OCI-LY3 (cell line): Measurements from ENCODE around the gene AP3S1.

Experiments
- H2AFZ ChIP-seq: fragments of 200-600, 300-600 bp; shearing (Covaris generic); 2 replicates; pipeline ENCODE4 v1.6.0; 2014; ENCODE audit warnings: antibody characterized with exemption, low read depth, low read length
- H3K27ac ChIP-seq: fragments of 200-600, 300-600 bp; sonication (generic); 2 replicates; pipeline ENCODE4 v1.5.1; 2014; ENCODE audit warnings: mild to moderate bottlenecking, low read length, moderate library complexity, mixed read lengths
- H3K27me3 ChIP-seq: fragments of 200-600, 300-600 bp; sonication (generic); 2 replicates; pipeline ENCODE4 v1.6.1; 2014; ENCODE audit warnings: low read depth, low read length, mixed read lengths
- H3K36me3 ChIP-seq: fragments of 200-600, 300-600 bp; sonication (generic); replicated peaks from 2 replicates; pipeline ENCODE3; 2014; ENCODE audit warnings: low read depth, low read length, mixed read lengths
- H3K4me1 ChIP-seq: fragments of 300-600, 200-600 bp; sonication (generic); 2 replicates; pipeline ENCODE4 v1.6.1; 2014; ENCODE audit warnings: low read length, mixed read lengths
- H3K4me2 ChIP-seq: fragments of 200-600, 300-600 bp; sonication (generic); 2 replicates; pipeline ENCODE4 v1.6.1; 2014; ENCODE audit warnings: low read length, mixed read lengths
- H3K4me3 ChIP-seq: fragments of 300-600, 200-600 bp; sonication (generic); 2 replicates; pipeline ENCODE4 v1.5.1; 2014; ENCODE audit warnings: antibody characterized with exemption, mild to moderate bottlenecking, low read length, moderate library complexity
- H3K79me2 ChIP-seq: fragments of 300-600, 200-600 bp; shearing (Covaris generic); 2 replicates; pipeline ENCODE4 v1.6.1; 2014; ENCODE audit warnings: mild to moderate bottlenecking, low read length, mixed read lengths
- H3K9ac ChIP-seq: fragments of 300-600, 200-600 bp; shearing (Covaris generic); 2 replicates; pipeline ENCODE4 v1.6.0; 2014; ENCODE audit warnings: mild to moderate bottlenecking, low read length, moderate library complexity
- H3K9me3 ChIP-seq: fragments of 200-600, 300-600 bp; shearing (Covaris generic); 2 replicates; pipeline ENCODE4 v1.6.1; 2014; ENCODE audit warnings: low read length, mixed read lengths; ENCODE audit not compliant: insufficient read depth
- H4K20me1 ChIP-seq: fragments of 200-600, 300-600 bp; sonication (generic); 2 replicates; pipeline ENCODE4 v1.6.1; 2016; ENCODE audit warnings: low read length, mixed read lengths; ENCODE audit not compliant: insufficient read depth
- EZH2phosphoT487 ChIP-seq: fragments of 200-600 bp; shearing (Covaris generic); IDR thresholded peaks from 2 replicates; pipeline ENCODE4 v1.6.1; 2018; ENCODE audit warnings: antibody characterized with exemption, mixed run types, low read depth
- TF ChIP-seq, protein P1 (sequence below): fragments of 200-600, 300-600 bp; sonication (generic); IDR thresholded peaks from 2 replicates; pipeline ENCODE4 v1.5.1; 2014; ENCODE audit warnings: antibody characterized with exemption, low read length, low read depth

AP3S1 gene

DNA sequence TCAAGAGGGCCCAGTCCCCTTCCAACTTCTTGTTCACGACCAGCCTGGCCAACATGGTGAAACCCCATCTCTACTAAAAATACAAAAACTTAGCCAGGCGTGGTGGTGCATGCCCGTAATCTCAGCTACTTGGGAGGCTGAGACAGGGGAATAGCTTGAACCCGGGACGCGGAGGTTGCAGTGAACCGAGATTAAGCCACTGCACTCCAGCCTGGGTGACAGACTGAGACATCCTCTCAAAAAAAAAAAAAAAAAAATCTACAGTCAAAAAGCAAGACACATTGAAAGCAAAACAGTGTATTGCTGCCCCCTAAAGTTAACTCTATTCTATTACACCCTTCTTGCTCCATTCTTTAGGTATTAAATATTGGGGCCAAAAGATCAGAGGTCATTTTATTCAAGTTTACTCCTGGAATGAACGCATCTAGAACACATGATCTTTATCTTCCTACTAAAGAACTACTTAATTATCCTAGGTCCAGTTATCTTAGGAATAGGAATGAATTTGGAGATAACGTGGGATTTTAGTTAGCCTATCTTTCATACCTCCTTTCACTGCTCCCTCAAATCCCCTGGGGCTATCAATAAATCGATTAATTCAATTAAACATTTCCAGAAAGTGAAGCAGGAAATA is 2.7 kb upstream of the AP3S1 start:
- Histone ChIP-seq H3K9me3 (no peaks in the 10 kb centered on the region), H3K27ac (no peak overlapping the region), H3K36me3 (peaks cover 26% of the 10 kb centered on the region), H3K4me2 (peak overlapping the region; percentile 37; the same call in 1 of the 2 replicates), H3K79me2 (peaks cover 54% of the 10 kb centered on the region), H3K4me1 (peaks cover 28% of the 10 kb centered on the region), H3K9ac (no peak overlapping the region), H4K20me1 (peaks cover 29% of the 10 kb centered on the region), H3K27me3 (no peaks in the 10 kb centered on the region), H3K4me3 (no peak overlapping the region), H2AFZ (no peak overlapping the region)
- no peak for TF ChIP-seq EZH2phosphoT487
- TF ChIP-seq, protein P1, sequence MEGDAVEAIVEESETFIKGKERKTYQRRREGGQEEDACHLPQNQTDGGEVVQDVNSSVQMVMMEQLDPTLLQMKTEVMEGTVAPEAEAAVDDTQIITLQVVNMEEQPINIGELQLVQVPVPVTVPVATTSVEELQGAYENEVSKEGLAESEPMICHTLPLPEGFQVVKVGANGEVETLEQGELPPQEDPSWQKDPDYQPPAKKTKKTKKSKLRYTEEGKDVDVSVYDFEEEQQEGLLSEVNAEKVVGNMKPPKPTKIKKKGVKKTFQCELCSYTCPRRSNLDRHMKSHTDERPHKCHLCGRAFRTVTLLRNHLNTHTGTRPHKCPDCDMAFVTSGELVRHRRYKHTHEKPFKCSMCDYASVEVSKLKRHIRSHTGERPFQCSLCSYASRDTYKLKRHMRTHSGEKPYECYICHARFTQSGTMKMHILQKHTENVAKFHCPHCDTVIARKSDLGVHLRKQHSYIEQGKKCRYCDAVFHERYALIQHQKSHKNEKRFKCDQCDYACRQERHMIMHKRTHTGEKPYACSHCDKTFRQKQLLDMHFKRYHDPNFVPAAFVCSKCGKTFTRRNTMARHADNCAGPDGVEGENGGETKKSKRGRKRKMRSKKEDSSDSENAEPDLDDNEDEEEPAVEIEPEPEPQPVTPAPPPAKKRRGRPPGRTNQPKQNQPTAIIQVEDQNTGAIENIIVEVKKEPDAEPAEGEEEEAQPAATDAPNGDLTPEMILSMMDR = peak; percentile 49

DNA sequence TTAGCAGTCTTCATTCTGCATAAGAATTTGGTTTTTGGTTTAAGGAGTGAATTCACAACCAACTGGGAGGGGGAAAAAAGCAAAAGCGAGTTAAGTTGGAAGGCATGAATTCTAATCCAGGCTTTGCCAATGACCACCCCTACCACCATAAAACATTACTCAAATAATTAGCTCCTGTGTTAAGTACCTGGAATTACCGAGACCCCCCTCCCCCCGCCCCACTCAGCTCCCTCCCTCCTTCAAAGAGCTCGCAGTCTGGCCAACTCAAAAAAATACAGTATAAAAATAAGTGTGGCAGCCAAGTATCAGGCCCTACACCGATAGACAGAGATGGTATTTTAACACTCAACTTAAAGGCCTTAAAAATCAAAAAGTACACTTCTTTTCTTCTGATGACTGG is 862 bp upstream of the AP3S1 start:
- H3K4me3 ChIP-seq = peak overlapping the region; percentile 95
- H3K27me3 ChIP-seq = no peaks in the 10 kb centered on the region
- H3K9ac ChIP-seq = peak overlapping the region; percentile 91
- H3K9me3 ChIP-seq = no peaks in the 10 kb centered on the region
- H3K4me2 ChIP-seq = peak overlapping the region; percentile 85
- H3K27ac ChIP-seq = peak overlapping the region; percentile 75
- peaks cover 61% of the 10 kb centered on the region for H3K79me2 ChIP-seq
- peaks cover 46% of the 10 kb centered on the region for H3K4me1 ChIP-seq
- TF ChIP-seq, protein P1 = no peak
- H2AFZ ChIP-seq = peak overlapping the region; percentile 85
- peaks cover 19% of the 10 kb centered on the region for H3K36me3 ChIP-seq
- H4K20me1 ChIP-seq = peaks cover 42% of the 10 kb centered on the region

DNA sequence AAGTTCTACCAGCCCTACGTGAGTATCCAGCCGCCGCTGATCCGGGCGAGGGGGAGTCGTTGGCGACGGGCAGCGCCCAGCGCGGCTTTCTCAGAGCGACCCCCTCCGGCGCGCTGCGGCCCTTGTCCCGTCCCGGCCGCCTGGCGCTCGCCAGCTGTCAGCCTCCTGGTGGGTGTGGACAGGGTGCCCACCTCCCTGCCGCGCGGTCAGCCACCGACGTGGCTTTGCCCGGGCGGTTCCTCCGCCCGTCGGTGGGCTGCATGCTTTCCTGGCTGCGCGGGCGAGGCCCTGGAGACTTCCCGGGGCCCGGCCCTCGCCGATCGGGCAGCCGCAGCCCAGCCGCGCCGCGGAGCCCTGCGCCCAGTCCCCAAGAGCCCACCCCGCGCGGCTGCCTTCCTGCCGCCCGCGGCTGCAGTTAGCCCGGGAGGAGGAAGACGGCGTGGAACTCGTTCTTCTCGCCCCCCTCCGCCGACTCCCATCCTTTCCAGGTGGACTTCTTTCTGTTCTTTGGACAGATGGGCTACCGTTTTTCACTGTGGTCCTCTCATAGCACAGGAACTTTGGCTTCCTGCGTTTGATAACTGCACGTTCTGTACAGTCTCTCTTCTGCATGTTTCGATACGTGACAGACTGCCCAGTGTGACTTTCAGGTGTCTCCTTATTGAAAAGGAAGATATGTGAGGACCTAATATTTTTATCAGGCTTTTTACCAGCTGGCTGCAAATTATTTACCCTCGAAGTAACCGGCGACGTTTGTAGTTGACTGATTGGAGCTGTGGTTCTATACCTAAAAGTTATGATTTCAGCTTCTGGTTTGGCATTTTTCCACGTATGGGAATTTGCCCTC is 577 bp downstream of the AP3S1 start:
- H3K27me3 ChIP-seq = no peaks in the 10 kb centered on the region
- TF ChIP-seq, protein P1 = no peak
- TF ChIP-seq EZH2phosphoT487 = no peak
- H3K4me2 ChIP-seq = peak overlapping the region; percentile 87
- H3K9me3 ChIP-seq = no peaks in the 10 kb centered on the region
- peaks cover 50% of the 10 kb centered on the region for H3K4me1 ChIP-seq
- peak overlapping the region; percentile 63 for H3K9ac ChIP-seq
- H3K79me2 ChIP-seq = peaks cover 74% of the 10 kb centered on the region
- peak overlapping the region; percentile 95 for H3K4me3 ChIP-seq
- peaks cover 54% of the 10 kb centered on the region for H4K20me1 ChIP-seq
- peaks cover 9% of the 10 kb centered on the region for H3K36me3 ChIP-seq
- H2AFZ ChIP-seq = no peak overlapping the region
- peak overlapping the region; percentile 75; the same call in 1 of the 2 replicates for H3K27ac ChIP-seq

DNA sequence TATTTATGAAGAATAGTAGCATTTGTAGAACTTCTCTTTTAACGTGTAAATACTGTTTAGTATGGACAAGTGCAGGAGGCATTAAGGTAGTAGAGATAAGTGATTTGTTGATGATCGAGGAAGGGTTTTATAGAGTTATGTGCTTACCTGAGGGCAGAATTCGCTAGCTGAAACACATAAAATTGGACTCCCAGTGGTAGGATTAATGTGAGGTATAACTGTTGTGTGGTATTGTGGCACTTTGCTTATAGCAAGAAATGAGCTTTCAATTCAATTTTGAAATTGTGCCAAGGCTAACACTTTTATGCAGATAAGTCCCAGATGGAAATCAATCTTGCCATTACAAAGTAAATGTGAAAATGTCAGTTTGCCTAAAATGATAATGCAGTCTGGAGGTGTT is 1.2 kb downstream of the AP3S1 start:
- no peak overlapping the region for H3K27ac ChIP-seq
- no peak overlapping the region for H2AFZ ChIP-seq
- peaks cover 55% of the 10 kb centered on the region for H4K20me1 ChIP-seq

More for the DNA sequence above, 1.2 kb downstream of the AP3S1 start:
- Histone ChIP-seq H3K36me3 (peaks cover 3% of the 10 kb centered on the region), H3K9ac (peak overlapping the region; percentile 63), H3K4me2 (peak overlapping the region; percentile 87), H3K9me3 (no peaks in the 10 kb centered on the region), H3K4me1 (peaks cover 50% of the 10 kb centered on the region), H3K27me3 (no peaks in the 10 kb centered on the region), H3K4me3 (peak overlapping the region; percentile 95), H3K79me2 (peaks cover 76% of the 10 kb centered on the region)
- no peak for TF ChIP-seq EZH2phosphoT487
- TF ChIP-seq, protein P1 = no peak
